ENCODE data around the gene SFT2D1. TPM values are rescaled to one million over a fixed set of nuclear protein-coding genes. Genes with fewer than 3 reads are reported as not detected.

SFT2D1 gene
- total and polyA plus RNA-seq, 9 of the 15 experiments (the other 6 are each of a cell fraction or from before 2014, with no cell fraction given), result 54.4 to 140 (median 74.6) TPM

- H3K27ac ChIP-seq (ENCODE audit: extremely low read depth, low read depth, low read length), result no peak overlapping the region
- H3K79me2 ChIP-seq (ENCODE audit: control insufficient read depth, insufficient read depth, low read length), result peaks cover 65% of the 10 kb centered on the region
- no peak overlapping the region for H3K9ac ChIP-seq (ENCODE audit: insufficient read depth in 1 of 2, low read depth in 2 of 2, low read length in 2 of 2)
- intact Hi-C loops (cut with micrococcal nuclease), result no loop called here
- H3K9me3 ChIP-seq (replicated peaks; ENCODE audit: control insufficient read depth, insufficient read depth, low read depth, low read length), result no peaks in the 10 kb centered on the region
- no peaks in the 10 kb centered on the region for H3K27me3 ChIP-seq (ENCODE audit: control insufficient read depth in 2 of 2, insufficient read depth in 2 of 2, low read length in 2 of 2)
- 63% methylated on average over 2 of the region's 2 CpGs for WGBS (ENCODE audit: insufficient coverage, low coverage, missing lambda C conversion rate)
- H2AFZ ChIP-seq (ENCODE audit: low read depth, low read length), result no peak overlapping the region
- H3K4me3 ChIP-seq, result no peak overlapping the region
- ATAC-seq, result no peak
- no TSS peak for BruUV-seq (replicated peaks)
- TF ChIP-seq TAF15 (IDR thresholded peaks at IDR 0.05; ENCODE audit: low read depth, low read length) (no peak), TSC22D4 (tag; IDR thresholded peaks at IDR 0.05) (no peak), HDAC1 (IDR thresholded peaks at IDR 0.05) (no peak), NR0B1 (IDR thresholded peaks at IDR 0.05; ENCODE audit: partially characterized antibody) (no peak), ATF2 (CRISPR knock-in tag; IDR thresholded peaks at IDR 0.05) (no peak), MECOM (CRISPR knock-in tag; IDR thresholded peaks at IDR 0.05) (no peak), PTBP1 (IDR thresholded peaks at IDR 0.05; ENCODE audit: low read depth, low read length) (no peak), GABPB2 (CRISPR knock-in tag; conservative IDR thresholded peaks at IDR 0.05) (no peak), ZBTB2 (IDR thresholded peaks at IDR 0.05) (no peak), SMARCC2 (IDR thresholded peaks at IDR 0.05; ENCODE audit: low read depth) (no peak), POLR2AphosphoS2 (IDR thresholded peaks at IDR 0.05; ENCODE audit: low read length) (no peak), TBL1XR1 (IDR thresholded peaks at IDR 0.05; ENCODE audit: low read length in 2 of 2) (no peak)
- ChIA-PET POLR2A (interaction anchor here (0.7 to 1.6 kb wide), 2 partner anchors 13 to 47 kb away, joined by 4 read pairs; no protein-coding TSS in a partner anchor), CTCF (ENCODE audit: low intra/inter-chr PET ratio) (no interaction called here)
- FAIRE-seq, result no peak
- no peak overlapping the region for H3K4me2 ChIP-seq (ENCODE audit: insufficient read depth, low read length)
- H3K9me1 ChIP-seq (ENCODE audit: control insufficient read depth, insufficient read depth, low read length), result no peaks in the 10 kb centered on the region
- no peak for DNase-seq (ENCODE audit: extremely low read depth in 1 of 4, low spot score in 3 of 4)
- H3K4me1 ChIP-seq (replicated peaks in 1 of 2; ENCODE audit: control insufficient read depth in 2 of 2, insufficient read depth in 2 of 2, low read length in 2 of 2), result peaks cover 3 to 11% of the 10 kb centered on the region in 2 experiments; a peak in 2 of 5 replicates
- no peaks in the 10 kb centered on the region for H4K20me1 ChIP-seq (replicated peaks; ENCODE audit: control insufficient read depth, insufficient read depth, low read length)
- H3K36me3 ChIP-seq (ENCODE audit: control insufficient read depth, insufficient read depth, low read length), result peaks cover 4% of the 10 kb centered on the region; the same call in 1 of the 3 replicates
- in situ Hi-C loops (cut with MboI), result loop anchor here (5.0 kb wide), 1 partner anchor 45 kb away; no protein-coding TSS in a partner anchor
These were observed 35.4 kb upstream of the SFT2D1 start for GRCh38 chr6:166377721-166378120.
